ENCODE measurements around the gene SUPT3H.
A peak's percentile ranks its signal among the peaks of the same experiment; 100 is the strongest.
"Not testable (repeated sequence)": the region's sequence is repeated elsewhere in the genome, so short reads cannot be mapped to it uniquely, and the experiment has no call there.

The SUPT3H gene

DNA sequence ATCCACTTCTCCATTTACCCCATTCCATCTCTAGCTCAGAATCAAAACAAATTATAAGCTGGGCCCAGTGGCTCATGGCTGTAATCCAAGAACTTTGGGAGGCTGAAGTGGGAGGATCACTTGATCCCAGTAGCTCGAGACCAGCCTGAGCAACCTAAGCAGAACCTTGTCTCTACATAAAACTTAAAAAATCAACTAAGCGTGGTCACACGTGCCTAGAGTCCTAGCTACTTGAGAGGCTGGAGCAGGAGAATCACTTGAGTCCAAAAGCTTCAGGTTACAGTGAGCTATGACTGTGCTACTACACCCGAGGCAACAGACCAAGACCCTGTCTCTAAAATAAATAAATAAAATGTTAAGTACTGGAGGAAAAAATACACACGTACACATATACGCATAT, 124.3 kb downstream of the SUPT3H start:
- DNase-seq, result no peak

- DNase-seq, result no peak
These were observed 146.1 kb downstream of the SUPT3H start for GRCh38 chr6:45231660-45232059.

DNA sequence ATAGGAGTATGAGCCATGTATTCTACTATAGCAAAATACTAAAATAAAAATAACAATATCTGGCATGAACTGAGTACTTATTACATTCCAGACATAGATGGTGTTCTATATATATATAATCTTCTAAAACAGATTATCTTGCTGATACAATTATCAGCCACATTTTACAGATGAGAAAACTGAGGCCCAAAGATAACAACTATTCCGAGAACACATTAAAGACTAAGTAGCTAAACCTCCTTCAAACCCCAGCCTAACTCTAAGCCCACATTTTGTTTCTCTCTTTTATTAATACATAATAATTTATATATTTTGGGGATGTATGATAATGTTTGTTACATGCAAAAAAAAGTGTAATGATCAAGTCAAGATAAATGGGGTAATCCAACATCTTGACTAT, 148.3 kb downstream of the SUPT3H start:
- no peak for DNase-seq

GRCh38 chr6:45226081-45226480, 151.7 kb downstream of the SUPT3H start:
- no peak for DNase-seq

- no peak for DNase-seq
These were observed 155.4 kb downstream of the SUPT3H start for GRCh38 chr6:45222380-45222779.

DNA sequence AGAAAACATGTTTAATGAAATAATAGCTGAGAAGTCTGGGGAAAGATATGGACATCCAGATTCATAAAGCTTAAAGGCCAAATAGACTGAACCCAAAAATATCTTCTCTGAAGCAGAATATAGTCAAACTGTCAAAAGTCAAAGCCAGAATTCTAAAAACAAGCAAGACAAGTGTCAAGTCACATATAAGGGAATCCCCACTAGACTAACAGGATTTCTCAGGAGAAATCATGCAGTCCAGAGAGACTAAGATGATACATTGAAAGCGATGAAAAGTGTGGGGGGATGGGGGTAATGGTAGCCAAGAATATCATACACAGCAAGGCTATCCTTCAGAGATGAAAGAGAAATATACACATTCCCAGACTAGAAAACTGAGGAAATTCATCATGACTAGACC, 162.0 kb downstream of the SUPT3H start:
- no peak for DNase-seq

DNA sequence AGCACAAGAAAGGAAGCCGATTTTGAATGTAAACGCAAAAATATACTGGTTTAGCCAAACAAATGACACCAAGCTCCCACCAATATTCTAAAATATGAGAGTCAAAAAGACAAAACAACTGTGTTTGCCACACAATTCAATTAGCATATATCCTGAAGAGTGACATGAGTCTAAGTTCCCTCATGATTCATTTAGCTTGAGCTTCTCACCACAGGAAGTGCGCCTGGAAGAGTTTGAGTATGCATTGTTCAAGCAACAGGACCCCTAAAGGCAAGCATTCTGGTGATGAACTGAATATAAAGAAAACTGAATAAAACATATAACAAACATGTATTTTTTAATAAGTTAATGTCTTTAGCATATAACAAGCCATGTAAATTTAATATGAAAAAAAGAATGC, 164.8 kb downstream of the SUPT3H start:
- DNase-seq, result no peak

DNA sequence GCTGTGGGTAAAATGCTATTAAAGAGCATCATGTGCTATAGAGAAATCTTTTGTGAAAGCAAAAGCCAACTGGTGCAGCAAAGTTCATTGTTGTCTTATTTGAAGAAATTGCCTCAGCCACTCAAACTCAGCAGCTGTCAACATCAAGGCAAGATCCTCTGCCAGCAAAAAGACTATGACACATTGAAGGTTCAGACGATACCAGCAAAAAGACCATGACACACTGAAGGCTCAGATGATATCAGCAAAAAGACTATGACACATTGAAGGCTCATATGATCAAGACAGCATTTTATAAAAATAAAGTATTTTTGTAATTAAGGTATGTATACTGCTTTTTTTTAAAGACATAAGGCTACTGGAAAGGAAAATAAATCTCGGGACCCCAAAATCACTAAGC, 168.0 kb downstream of the SUPT3H start:
- no peak for DNase-seq

DNA sequence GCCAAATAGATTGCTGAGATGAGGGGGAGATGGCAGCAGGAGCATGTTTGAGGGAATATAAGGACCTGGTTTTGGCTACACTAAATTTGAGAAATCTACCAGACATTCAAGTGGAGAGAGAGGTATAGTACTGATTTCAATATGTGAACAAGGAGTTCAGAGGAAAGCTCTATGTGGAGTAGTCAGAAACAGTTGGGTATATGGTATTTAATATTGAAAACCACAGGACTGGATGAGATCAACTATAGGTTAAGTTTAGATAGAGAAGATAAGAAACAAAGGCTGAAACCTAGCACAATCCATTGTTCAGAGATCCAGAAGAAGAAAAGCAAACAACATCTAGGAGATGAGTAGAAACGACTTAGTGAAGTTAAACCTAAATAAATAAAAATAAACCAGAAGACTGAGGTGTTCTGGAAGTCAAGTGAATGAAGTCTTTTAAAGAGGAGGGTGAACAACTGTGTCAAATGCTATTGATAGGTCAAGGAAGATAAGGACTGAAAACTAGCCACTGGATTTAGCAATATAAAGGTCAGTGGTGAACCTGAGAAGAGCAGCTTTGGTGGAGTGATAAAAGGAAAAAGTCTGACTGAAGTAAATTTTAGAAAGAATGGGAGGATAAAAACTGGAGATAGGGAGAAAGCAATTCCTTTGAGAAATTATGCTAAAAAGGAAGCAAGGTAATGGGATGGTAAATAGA, 170.8 kb downstream of the SUPT3H start:
- DNase-seq, result no peak

DNA sequence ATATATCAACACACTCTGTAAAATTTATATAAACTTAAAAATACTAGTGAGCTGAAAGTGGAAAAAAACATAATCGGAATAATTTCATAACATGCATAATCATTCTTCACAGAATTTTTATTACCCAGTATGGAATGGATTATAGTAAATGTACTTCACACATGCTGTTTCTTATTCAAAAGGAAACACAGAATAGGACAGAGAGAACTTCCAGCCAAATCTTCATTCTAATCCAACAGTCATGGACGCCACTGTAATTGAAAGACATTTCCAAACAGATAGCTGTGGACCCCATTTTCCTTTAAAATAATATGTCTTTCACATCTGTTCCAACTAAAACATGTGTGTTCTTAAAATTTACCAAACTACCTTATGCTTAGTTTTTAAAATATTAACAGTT, 176.2 kb downstream of the SUPT3H start:
- no peak for DNase-seq

DNA sequence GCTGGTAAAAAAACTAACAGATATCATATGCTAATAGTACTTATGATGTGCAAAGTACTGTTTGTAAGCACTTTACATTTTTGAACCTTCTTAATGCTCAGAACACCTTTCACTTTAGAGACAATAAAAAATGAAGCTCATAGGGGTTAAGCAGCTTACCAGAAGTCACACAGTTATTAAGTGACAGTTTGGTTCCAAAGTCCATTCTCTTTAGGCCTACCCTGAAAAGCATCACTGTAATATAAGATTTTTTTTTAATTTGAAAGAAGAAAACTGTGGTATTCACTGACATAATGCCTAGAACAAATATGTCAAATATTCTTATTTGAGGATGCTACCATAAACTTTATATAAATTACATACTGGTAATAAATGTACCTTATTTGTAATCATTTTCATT, 177.2 kb downstream of the SUPT3H start:
- peak; percentile 42 for DNase-seq

GRCh38 chr6:45199554-45199953, 178.2 kb downstream of the SUPT3H start:
- DNase-seq, result no peak

DNA sequence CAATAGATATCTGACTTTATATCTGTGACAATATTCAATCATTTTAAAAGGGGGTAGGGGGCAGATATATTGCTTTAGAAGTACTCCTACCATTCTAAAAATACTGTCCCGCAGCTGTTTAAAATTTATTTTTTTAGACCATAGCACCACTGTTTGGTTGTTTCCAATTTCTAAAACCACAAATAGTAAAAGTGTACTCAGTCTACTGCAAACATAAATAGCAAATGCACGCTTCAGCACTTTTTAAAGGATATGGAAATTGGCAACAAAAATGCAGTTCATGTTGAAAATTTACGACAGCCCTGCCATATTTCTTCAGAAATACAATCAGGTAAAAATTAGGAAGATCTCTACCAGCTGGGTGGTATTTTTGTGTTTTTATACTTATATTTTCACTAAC, 181.6 kb downstream of the SUPT3H start:
- no peak for DNase-seq

DNA sequence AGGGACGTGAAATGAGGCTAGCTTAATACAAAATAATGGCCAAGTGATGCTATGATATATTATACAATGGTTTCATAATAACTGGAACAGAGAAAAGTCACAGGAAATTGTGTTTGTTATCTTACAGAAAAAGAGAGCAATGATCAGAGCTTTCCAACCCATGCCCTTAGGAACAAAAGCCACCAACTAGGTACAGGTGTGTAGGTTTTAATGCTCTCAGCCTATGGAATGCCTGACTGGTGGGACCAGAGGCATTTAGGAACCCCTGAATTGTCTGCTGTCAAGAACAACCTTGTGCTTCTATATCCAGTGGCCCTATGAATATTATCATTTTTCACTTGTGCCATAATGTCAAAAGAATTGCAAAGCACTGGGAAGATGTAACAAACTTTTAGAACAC, 182.6 kb downstream of the SUPT3H start:
- DNase-seq, result no peak

GRCh38 chr6:45192556-45192955, 185.2 kb downstream of the SUPT3H start:
- DNase-seq, result no peak

GRCh38 chr6:45191414-45191813, 186.3 kb downstream of the SUPT3H start:
- no peak for DNase-seq

- DNase-seq, result no peak
These were observed 189.9 kb downstream of the SUPT3H start for GRCh38 chr6:45187836-45188235.

DNA sequence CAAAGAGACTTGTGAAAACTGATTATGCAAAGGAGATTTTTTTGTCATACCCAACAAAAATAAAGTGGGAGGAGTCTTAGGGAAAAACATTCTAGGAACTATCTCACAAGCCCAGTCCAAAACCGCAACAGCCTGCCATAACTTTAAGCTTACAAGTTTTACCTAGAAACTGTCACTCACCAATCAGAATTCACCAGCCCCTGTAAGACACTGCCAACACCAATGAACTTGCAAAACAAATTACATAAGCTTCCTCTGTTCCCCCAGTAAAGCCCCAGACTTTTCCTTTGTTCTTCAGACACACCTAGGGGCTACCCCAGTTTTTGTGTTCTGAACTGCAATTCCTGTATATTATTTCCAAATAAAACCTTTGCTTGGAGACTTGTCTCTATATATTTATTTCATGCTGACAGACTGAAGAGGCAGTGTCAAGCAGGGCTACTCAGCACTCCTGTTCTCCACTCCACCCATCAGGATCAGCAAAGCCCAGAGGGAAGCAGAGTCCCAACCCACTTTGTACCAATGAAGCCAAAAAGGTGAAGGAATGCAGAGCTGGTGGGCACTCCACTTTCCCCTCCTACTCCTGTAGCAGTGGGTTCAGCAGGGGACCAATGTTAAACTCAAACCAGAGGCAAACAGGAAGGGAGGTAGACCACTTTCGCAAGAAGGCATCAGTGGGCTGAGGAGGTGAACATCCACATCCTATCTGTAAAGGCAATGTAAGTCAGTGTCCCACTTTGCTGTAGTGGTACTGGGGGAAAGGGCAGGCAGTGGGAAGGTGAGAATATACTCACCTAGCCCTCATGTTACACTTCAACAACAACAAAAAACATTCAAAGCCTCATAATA, 192.1 kb downstream of the SUPT3H start:
- DNase-seq, result no peak

- no peak for DNase-seq
These were observed 192.8 kb downstream of the SUPT3H start for GRCh38 chr6:45184937-45185336.

DNA sequence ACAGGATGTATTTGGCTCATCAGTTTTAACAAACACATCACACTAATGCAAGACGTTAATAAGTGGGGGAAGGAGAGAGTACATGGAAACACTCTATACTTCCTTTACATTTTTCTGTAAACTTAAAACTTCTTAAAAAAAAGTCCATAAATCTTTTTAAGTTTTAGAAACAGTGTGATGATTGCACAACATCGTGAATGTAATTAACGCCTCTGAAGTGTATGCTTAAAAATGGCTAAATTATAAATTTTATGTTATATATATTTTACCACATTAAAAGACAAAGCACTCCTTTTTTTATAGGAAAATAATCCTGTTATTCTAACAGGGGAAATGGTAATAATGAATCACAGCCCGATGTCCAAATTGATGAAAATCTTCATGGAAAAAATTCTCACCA, 193.7 kb downstream of the SUPT3H start:
- DNase-seq, result no peak

DNA sequence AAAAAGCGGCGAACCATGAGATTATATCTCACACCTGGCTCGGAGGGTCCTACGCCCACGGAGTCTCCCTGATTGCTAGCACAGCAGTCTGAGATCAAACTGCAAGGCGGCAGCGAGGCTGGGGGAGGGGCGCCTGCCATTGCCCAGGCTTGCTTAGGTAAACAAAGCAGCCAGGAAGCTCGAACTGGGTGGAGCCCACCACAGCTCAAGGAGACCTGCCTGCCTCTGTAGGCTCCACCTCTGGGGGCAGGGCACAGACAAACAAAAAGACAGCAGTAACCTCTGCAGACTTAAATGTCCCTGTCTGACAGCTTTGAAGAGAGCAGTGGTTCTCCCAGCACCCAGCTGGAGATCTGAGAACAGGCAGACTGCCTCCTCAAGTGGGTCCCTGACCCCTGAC, 201.4 kb downstream of the SUPT3H start:
- not testable (repeated sequence) for DNase-seq

GRCh38 chr6:45175272-45175671, 202.5 kb downstream of the SUPT3H start:
- no peak for DNase-seq

- DNase-seq, result no peak
These were observed 203.7 kb downstream of the SUPT3H start for GRCh38 chr6:45174045-45174444.

DNA sequence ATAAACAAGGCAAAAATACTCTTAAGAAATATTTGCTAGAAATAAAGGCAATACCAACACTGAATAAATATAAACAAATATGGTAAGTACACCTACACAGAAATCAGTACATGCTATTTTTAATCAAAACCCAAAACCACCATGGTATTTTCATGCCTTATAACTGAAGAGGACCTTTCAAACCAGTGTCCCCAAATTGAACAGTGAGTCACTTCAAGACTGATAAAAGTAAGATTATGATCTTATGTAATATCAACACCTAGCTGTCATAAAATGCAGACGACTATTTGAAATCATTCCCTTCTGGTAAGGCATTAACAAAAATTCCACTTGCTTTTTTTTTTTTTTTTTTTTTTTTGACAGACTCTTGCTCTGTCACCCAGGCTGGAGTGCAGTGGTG, 206.4 kb downstream of the SUPT3H start:
- no peak for DNase-seq

GRCh38 chr6:45170309-45170708, 207.4 kb downstream of the SUPT3H start:
- DNase-seq, result no peak

All from DMS53 (cell line).